ENCODE results near the gene ANO10.

ANO10 gene

DNA sequence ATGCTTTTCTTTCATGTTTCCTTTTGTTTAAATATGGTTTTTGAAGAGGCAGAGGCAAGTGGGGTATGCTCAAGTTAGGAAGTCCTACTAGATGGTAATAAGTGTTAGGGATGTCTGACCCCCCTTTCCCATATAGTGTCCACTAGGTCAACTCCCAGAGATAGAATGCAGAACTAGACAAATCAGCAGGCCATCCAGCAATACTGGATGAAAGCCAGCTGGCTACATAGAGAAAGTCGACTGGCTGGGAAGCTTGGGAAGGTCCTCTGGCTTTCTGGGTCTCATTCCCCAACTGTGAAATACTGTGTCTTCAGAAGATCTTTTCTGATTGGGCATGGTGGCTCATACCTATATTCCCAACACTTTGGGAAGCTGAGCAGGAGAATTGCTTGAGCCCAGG, 221.6 kb downstream of the ANO10 start:
- POLR2A ChIA-PET: no interaction called here
- Histone ChIP-seq H3K9me3 (ENCODE audit: control extremely low read depth in 1 of 5, control insufficient read depth in 4 of 5, insufficient read depth in 2 of 5, low read depth in 1 of 5, low read length in 4 of 5) (no peaks in the 10 kb centered on the region), H3K4me1 (ENCODE audit: control extremely low read depth in 1 of 4, control insufficient read depth in 4 of 4, insufficient read depth in 4 of 4, low read length in 3 of 4) (peaks cover under 1 to 4% (median 3%) of the 10 kb centered on the region in 4 experiments), H3K27ac (ENCODE audit: insufficient read depth in 1 of 2, low read depth in 1 of 2, low read length in 2 of 2, poor library complexity in 1 of 2, severe bottlenecking in 2 of 2) (no peak overlapping the region), H3K4me3 (ENCODE audit: control insufficient read depth in 1 of 7, extremely low read depth in 1 of 7, insufficient read depth in 4 of 7, low read depth in 2 of 7, low read length in 6 of 7) (no peak overlapping the region), H3K36me3 (ENCODE audit: control insufficient read depth in 4 of 4, insufficient read depth in 4 of 4, low read length in 3 of 4) (no peaks in the 10 kb centered on the region), H3K27me3 (replicated peaks in 2 of 5; ENCODE audit: control insufficient read depth in 4 of 5, insufficient read depth in 5 of 5, low read length in 4 of 5) (no peaks in the 10 kb centered on the region)
- DNase-seq: no peak
- WGBS (ENCODE audit: insufficient coverage): no CpG with 5 or more reads among the region's 1 CpG
- CTCF ChIA-PET: interaction anchor here (0.8 to 1.1 kb wide), 2 partner anchors 11 to 68 kb away, joined by 3 read pairs; no protein-coding TSS in a partner anchor

DNA sequence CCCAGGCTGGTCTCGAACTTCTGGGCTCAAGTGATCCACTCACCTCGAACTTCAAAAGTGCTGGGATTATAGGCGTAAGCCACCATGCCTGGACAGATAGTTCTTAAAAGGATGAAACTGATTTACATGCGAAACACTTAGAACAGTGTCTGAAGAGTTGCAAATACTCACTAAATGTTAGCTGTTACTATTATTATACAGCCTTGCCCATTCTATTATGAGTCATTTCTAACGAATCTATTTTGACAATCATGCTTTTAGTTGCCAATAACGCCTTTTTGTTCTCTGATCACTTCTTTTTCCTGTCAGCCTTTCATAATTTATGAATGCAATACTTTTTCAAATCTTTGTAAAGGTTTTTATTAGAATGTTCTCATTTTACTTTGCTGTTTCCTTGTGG, 222.8 kb downstream of the ANO10 start:
- Histone ChIP-seq H3K27ac (ENCODE audit: insufficient read depth in 1 of 2, low read depth in 1 of 2, low read length in 2 of 2, poor library complexity in 1 of 2, severe bottlenecking in 2 of 2) (no peak overlapping the region), H3K9me3 (ENCODE audit: control extremely low read depth in 1 of 5, control insufficient read depth in 4 of 5, insufficient read depth in 2 of 5, low read depth in 1 of 5, low read length in 4 of 5) (no peaks in the 10 kb centered on the region), H3K36me3 (ENCODE audit: control insufficient read depth in 4 of 4, insufficient read depth in 4 of 4, low read length in 3 of 4) (no peaks in the 10 kb centered on the region), H3K4me1 (ENCODE audit: control extremely low read depth in 1 of 4, control insufficient read depth in 4 of 4, insufficient read depth in 4 of 4, low read length in 3 of 4) (peaks cover 0 to 7% (median 5%) of the 10 kb centered on the region in 4 experiments), H3K4me3 (ENCODE audit: control insufficient read depth in 1 of 7, extremely low read depth in 1 of 7, insufficient read depth in 4 of 7, low read depth in 2 of 7, low read length in 6 of 7) (no peak overlapping the region), H3K27me3 (replicated peaks in 2 of 5; ENCODE audit: control insufficient read depth in 4 of 5, insufficient read depth in 5 of 5, low read length in 4 of 5) (no peaks in the 10 kb centered on the region)
- 95% methylated on average over 4 of the region's 6 CpGs for WGBS (ENCODE audit: insufficient coverage)
- ChIA-PET CTCF (interaction anchor here (1.3 kb wide), 1 partner anchor 10 kb away, joined by 4 read pairs; no protein-coding TSS in a partner anchor), POLR2A (no interaction called here)
- no peak for DNase-seq

DNA sequence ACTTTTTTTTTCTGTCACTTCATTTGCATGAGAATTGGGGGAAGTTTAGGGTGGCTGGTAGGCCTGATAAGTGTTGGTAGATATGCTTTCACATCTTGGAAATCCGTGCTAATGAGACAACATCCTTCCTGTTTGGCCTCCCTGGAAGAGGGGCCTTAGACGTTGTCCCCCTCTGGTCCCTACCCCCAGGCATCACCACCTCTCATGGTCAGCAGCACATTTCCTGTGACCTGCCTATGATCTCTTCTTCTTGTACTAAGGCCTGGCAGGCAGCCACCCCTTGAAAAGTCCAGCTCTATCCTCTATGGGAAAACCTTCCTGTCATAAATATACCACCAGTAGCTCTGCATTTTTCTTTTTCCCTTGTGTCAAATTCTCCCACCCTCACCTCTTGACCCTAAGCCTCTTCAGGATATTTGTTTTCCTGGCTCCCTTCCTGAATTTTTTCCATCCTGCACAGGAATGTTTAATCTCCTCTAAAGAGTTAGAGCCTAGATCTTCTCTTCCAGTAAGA, 227.7 kb downstream of the ANO10 start:
- Histone ChIP-seq H3K27ac (ENCODE audit: insufficient read depth in 1 of 2, low read depth in 1 of 2, low read length in 2 of 2, poor library complexity in 1 of 2, severe bottlenecking in 2 of 2) (peak overlapping the region; percentile 4 to 29), H3K4me1 (ENCODE audit: control extremely low read depth in 1 of 4, control insufficient read depth in 4 of 4, insufficient read depth in 4 of 4, low read length in 3 of 4) (peaks cover 22 to 44% (median 32%) of the 10 kb centered on the region in 4 experiments), H3K27me3 (replicated peaks in 2 of 5; ENCODE audit: control insufficient read depth in 4 of 5, insufficient read depth in 5 of 5, low read length in 4 of 5) (no peaks in the 10 kb centered on the region), H3K4me3 (ENCODE audit: control insufficient read depth in 1 of 7, extremely low read depth in 1 of 7, insufficient read depth in 4 of 7, low read depth in 2 of 7, low read length in 6 of 7) (peak overlapping the region in 2 of 7 experiments; percentile 27 to 43), H3K36me3 (ENCODE audit: control insufficient read depth in 4 of 4, insufficient read depth in 4 of 4, low read length in 3 of 4) (no peaks in the 10 kb centered on the region), H3K9me3 (ENCODE audit: control extremely low read depth in 1 of 5, control insufficient read depth in 4 of 5, insufficient read depth in 2 of 5, low read depth in 1 of 5, low read length in 4 of 5) (no peaks in the 10 kb centered on the region)
- POLR2A ChIA-PET: no interaction called here
- peak; percentile 64 to 85 (median 79) for DNase-seq
- CTCF ChIA-PET: interaction anchor here (0.6 to 2.0 kb wide), 6 partner anchors 9 to 109 kb away, joined by 3 to 8 read pairs (median 3); no protein-coding TSS in a partner anchor
- 5% methylated on average over 2 of the region's 2 CpGs for WGBS (ENCODE audit: insufficient coverage)

DNA sequence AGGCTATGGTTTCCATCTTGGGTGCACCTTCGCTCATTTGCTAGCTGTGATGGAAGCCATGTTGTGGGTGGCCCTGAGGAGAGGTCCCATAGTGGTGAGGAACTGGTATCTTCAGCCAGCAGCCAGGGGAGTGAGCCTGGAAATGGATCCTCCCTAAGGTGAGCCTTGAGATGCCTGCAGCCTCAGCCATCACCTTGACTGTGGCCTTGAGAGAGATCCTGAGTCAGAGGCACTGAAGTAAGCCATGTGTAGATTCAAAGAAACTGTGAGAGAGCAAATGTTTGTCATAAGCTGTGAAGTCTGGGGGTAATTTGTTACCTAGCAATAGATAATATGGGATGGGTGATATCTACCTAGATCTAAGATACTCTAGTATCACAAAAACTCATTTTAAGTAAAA, 230.2 kb downstream of the ANO10 start:
- no peaks in the 10 kb centered on the region for H3K36me3 ChIP-seq (ENCODE audit: control insufficient read depth in 4 of 4, insufficient read depth in 4 of 4, low read length in 3 of 4)
- H3K4me1 ChIP-seq (ENCODE audit: control extremely low read depth in 1 of 4, control insufficient read depth in 4 of 4, insufficient read depth in 4 of 4, low read length in 3 of 4): peaks cover 30 to 68% (median 49%) of the 10 kb centered on the region in 4 experiments
- DNase-seq: no peak
- no peaks in the 10 kb centered on the region for H3K9me3 ChIP-seq (ENCODE audit: control extremely low read depth in 1 of 5, control insufficient read depth in 4 of 5, insufficient read depth in 2 of 5, low read depth in 1 of 5, low read length in 4 of 5)
- no peak overlapping the region for H3K27ac ChIP-seq (ENCODE audit: insufficient read depth in 1 of 2, low read depth in 1 of 2, low read length in 2 of 2, poor library complexity in 1 of 2, severe bottlenecking in 2 of 2)
- CTCF ChIA-PET: interaction anchor here (1.2 kb wide), 1 partner anchor 36 kb away, joined by 3 read pairs; no protein-coding TSS in a partner anchor
- H3K27me3 ChIP-seq (replicated peaks in 2 of 5; ENCODE audit: control insufficient read depth in 4 of 5, insufficient read depth in 5 of 5, low read length in 4 of 5): no peaks in the 10 kb centered on the region
- POLR2A ChIA-PET: interaction anchor here (0.6 to 1.0 kb wide), 2 partner anchors 10 to 75 kb away, joined by 3 read pairs; no protein-coding TSS in a partner anchor
- WGBS (ENCODE audit: insufficient coverage): 100% methylated on average over 1 of the region's 1 CpG
- no peak overlapping the region for H3K4me3 ChIP-seq (ENCODE audit: control insufficient read depth in 1 of 7, extremely low read depth in 1 of 7, insufficient read depth in 4 of 7, low read depth in 2 of 7, low read length in 6 of 7)

DNA sequence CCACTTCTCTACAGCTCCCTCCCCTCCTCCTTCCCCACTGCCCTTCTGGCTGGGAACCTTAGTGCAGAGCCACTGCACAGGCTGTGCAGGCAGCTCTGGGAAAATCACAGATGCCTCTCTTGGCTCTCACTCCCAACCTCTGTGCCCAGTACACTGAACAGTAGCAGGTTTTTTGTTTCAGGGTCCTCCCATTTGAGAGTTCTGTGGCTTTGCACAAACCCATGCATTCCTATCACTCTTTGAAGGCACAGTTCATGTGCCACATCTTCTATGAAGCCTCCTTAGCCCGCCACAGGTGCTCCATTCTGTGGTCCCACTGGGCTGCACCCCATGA, 231.6 kb downstream of the ANO10 start:
- H3K27ac ChIP-seq (ENCODE audit: insufficient read depth in 1 of 2, low read depth in 1 of 2, low read length in 2 of 2, poor library complexity in 1 of 2, severe bottlenecking in 2 of 2): peak overlapping the region; percentile 81 to 88
- H3K27me3 ChIP-seq (replicated peaks in 2 of 5; ENCODE audit: control insufficient read depth in 4 of 5, insufficient read depth in 5 of 5, low read length in 4 of 5): no peaks in the 10 kb centered on the region
- 100% methylated on average over 1 of the region's 1 CpG for WGBS (ENCODE audit: insufficient coverage)
- H3K4me1 ChIP-seq (ENCODE audit: control extremely low read depth in 1 of 4, control insufficient read depth in 4 of 4, insufficient read depth in 4 of 4, low read length in 3 of 4): peaks cover 30 to 70% (median 49%) of the 10 kb centered on the region in 4 experiments
- H3K36me3 ChIP-seq (ENCODE audit: control insufficient read depth in 4 of 4, insufficient read depth in 4 of 4, low read length in 3 of 4): no peaks in the 10 kb centered on the region
- H3K4me3 ChIP-seq (ENCODE audit: control insufficient read depth in 1 of 7, extremely low read depth in 1 of 7, insufficient read depth in 4 of 7, low read depth in 2 of 7, low read length in 6 of 7): peak overlapping the region in 2 of 7 experiments; percentile 41 to 43
- ChIA-PET POLR2A (interaction anchor here (0.9 kb wide), 1 partner anchor 24 kb away, joined by 3 read pairs; no protein-coding TSS in a partner anchor), CTCF (interaction anchor here (2.1 kb wide), 1 partner anchor 11 kb away, joined by 15 read pairs; no protein-coding TSS in a partner anchor)
- peaks cover 0 to 2% (median 0%) of the 10 kb centered on the region in 5 experiments for H3K9me3 ChIP-seq (ENCODE audit: control extremely low read depth in 1 of 5, control insufficient read depth in 4 of 5, insufficient read depth in 2 of 5, low read depth in 1 of 5, low read length in 4 of 5)
- DNase-seq: peak in 1 of 3 donors; percentile 29

DNA sequence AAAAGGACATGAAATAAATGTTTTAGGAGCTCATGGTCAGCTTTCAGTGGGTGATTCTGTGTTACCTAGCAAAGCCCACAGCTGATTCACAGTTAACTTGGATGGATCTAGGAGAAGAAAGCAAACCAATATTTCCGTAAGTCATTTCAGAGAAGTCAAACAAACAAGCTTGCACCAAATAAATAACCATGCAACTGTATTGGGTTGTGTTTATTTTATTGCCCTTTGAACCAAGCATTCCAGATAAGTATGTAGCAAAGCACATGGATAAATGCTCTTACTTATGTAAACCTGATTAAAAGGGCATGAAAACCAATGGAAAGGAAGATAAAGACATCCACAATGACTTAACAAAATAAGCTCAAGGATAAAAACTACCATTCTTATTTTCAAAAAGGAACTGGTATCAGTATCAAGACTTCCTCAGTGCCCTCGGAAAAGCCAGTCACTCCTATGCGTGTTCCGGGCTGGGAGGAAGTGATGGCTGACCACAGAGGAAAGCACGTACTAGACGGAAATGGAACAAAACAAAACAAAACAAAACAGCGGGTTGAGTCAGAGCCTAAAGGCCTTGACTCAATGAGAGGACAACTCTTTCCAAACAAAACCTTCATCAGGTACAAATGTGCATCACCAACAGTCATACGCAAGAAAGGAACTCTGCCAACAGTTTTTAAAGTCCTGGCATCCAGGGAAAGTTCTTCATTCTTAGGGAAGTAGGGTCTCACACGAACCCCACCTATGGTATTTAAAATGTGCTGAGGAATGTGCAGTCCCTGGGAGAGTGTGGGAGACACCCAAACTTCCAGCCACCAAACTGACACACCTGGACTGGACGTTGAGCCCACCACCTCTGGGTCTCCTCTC, 232.2 kb downstream of the ANO10 start:
- WGBS (ENCODE audit: insufficient coverage): 19% methylated on average over 5 of the region's 10 CpGs
- Histone ChIP-seq H3K27ac (ENCODE audit: insufficient read depth in 1 of 2, low read depth in 1 of 2, low read length in 2 of 2, poor library complexity in 1 of 2, severe bottlenecking in 2 of 2) (peak overlapping the region; percentile 81 to 88), H3K4me1 (ENCODE audit: control extremely low read depth in 1 of 4, control insufficient read depth in 4 of 4, insufficient read depth in 4 of 4, low read length in 3 of 4) (peaks cover 30 to 69% (median 49%) of the 10 kb centered on the region in 4 experiments), H3K4me3 (ENCODE audit: control insufficient read depth in 1 of 7, extremely low read depth in 1 of 7, insufficient read depth in 4 of 7, low read depth in 2 of 7, low read length in 6 of 7) (peak overlapping the region in 4 of 7 experiments; percentile 16 to 43 (median 36)), H3K36me3 (ENCODE audit: control insufficient read depth in 4 of 4, insufficient read depth in 4 of 4, low read length in 3 of 4) (no peaks in the 10 kb centered on the region), H3K27me3 (replicated peaks in 2 of 5; ENCODE audit: control insufficient read depth in 4 of 5, insufficient read depth in 5 of 5, low read length in 4 of 5) (no peaks in the 10 kb centered on the region), H3K9me3 (ENCODE audit: control extremely low read depth in 1 of 5, control insufficient read depth in 4 of 5, insufficient read depth in 2 of 5, low read depth in 1 of 5, low read length in 4 of 5) (peaks cover 0 to 2% (median 0%) of the 10 kb centered on the region in 5 experiments)
- peak; percentile 97 to 98 (median 97) for DNase-seq
- ChIA-PET POLR2A (interaction anchor here (0.6 to 1.8 kb wide), 3 partner anchors 16 to 570 kb away, joined by 3 to 10 read pairs (median 3); no protein-coding TSS in a partner anchor), CTCF (interaction anchor here (0.8 to 2.1 kb wide), 9 partner anchors 10 to 166 kb away, joined by 3 to 15 read pairs (median 5); no protein-coding TSS in a partner anchor)
